A549 (cell line): ENCODE data around the gene MAP3K5. TPM values are rescaled to one million over a fixed set of nuclear protein-coding genes. Genes with fewer than 3 reads are reported as not detected.

Experiments
- ATAC-seq, 2 experiments: fragments of 200-7000 bp in 1 of 2; fragments of >200 bp in 1 of 2; cut with Nextera tagmentation in 1 of 2; cut with Tn5 transposase in 1 of 2; 3 replicates each; pipeline versions ENCODE4 v1.8.0 to v1.9.1; 2018 to 2020; ENCODE audit warnings: mild to moderate bottlenecking in 1 of 2, moderate library complexity in 1 of 2
- CTCF ChIA-PET: fragments of 300-600 bp; sonication (Branson Sonifier 250); formaldehyde crosslinking; extraction: SDS; loops from one replicate; lab custom pipeline; 2021; ENCODE audit warnings: antibody characterized with exemption, inconsistent platforms; lab: Yijun Ruan, JAX
- POLR2A ChIA-PET: fragments of 350-600 bp; formaldehyde crosslinking; extraction: SDS; loops from one replicate; lab custom pipeline; 2021; ENCODE audit warnings: antibody characterized with exemption, inconsistent platforms; lab: Yijun Ruan, JAX
- DNase-seq, 2 experiments: peaks; one replicate each; pipeline versions ENCODE4 v3.0.0 to v3.0.0-alpha.2; 2011 to 2016; ENCODE audit warnings: low read depth in 1 of 2, low spot score in 1 of 2
- FAIRE-seq: peaks from 2 replicates; lab custom pipeline; 2011; peaks lifted over from hg19 to GRCh38; lab: Jason Lieb, UNC
- H3K27ac ChIP-seq, 2 experiments: fragments of >200 bp; sonication (Bioruptor Twin); formaldehyde crosslinking; 3 replicates each; pipeline ENCODE4 v1.5.1; 2016 to 2017
- H3K4me1 ChIP-seq: fragments of >200 bp; sonication (Bioruptor Twin); formaldehyde crosslinking; 3 replicates; pipeline ENCODE4 v1.6.1; 2016
- H3K4me2 ChIP-seq: fragments of >200 bp; sonication (Bioruptor Twin); formaldehyde crosslinking; 3 replicates; pipeline ENCODE4 v1.6.1; 2016
- H3K4me3 ChIP-seq: fragments of >200 bp; sonication (Bioruptor Twin); formaldehyde crosslinking; 3 replicates; pipeline ENCODE4 v1.5.1; 2016
- H3K9me3 ChIP-seq: fragments of >200 bp; sonication (Bioruptor Twin); formaldehyde crosslinking; 3 replicates; pipeline ENCODE4 v1.6.1; 2016
- CBX2 ChIP-seq: fragments of 200-600 bp; sonication (generic); IDR thresholded peaks from 2 replicates; pipeline ENCODE4 v1.6.1; 2016; ENCODE audit warnings: low read depth, mild to moderate bottlenecking, borderline replicate concordance
- CBX8 ChIP-seq: fragments of 200-600 bp; sonication (generic); IDR thresholded peaks from 2 replicates; pipeline ENCODE4 v1.6.1; 2016
- CEBPB ChIP-seq, 2 experiments: fragments of >200 bp in 1 of 2; sonication (Bioruptor Twin) in 1 of 2; formaldehyde crosslinking in 1 of 2; IDR thresholded peaks; 2 replicates each; pipeline ENCODE4 v1.6.1; 2012 to 2016
- CHD2 ChIP-seq: fragments of 150-350 bp; IDR thresholded peaks from 2 replicates; pipeline ENCODE4 v1.6.1; 2014; ENCODE audit warnings: low read length; ENCODE audit not compliant: partially characterized antibody
- EHF ChIP-seq: fragments of 250-450 bp; sonication (Bioruptor Pico); IDR thresholded peaks from 2 replicates; pipeline ENCODE4 v1.5.0; 2020; ENCODE audit warnings: mild to moderate bottlenecking
- GATA3 ChIP-seq: IDR thresholded peaks from 2 replicates; pipeline ENCODE4 v1.6.1; 2012; ENCODE audit warnings: borderline replicate concordance
- HDAC2 ChIP-seq: fragments of 200-600 bp; sonication (generic); IDR thresholded peaks from 2 replicates; pipeline ENCODE4 v1.6.1; 2016
- HEYL ChIP-seq: fragments of 250-450 bp; sonication (Bioruptor Pico); IDR thresholded peaks from 2 replicates; pipeline ENCODE4 v1.8.0; 2021; ENCODE audit warnings: mild to moderate bottlenecking, moderate library complexity
- HOXB13 ChIP-seq: fragments of 250-450 bp; sonication (Bioruptor Pico); IDR thresholded peaks from 2 replicates; pipeline ENCODE4 v1.5.0; 2020; ENCODE audit warnings: low read depth, mild to moderate bottlenecking, moderate library complexity
- HOXB5 ChIP-seq: fragments of 250-450 bp; sonication (Bioruptor Pico); IDR thresholded peaks from 2 replicates; pipeline ENCODE4 v1.5.0; 2020; ENCODE audit warnings: mild to moderate bottlenecking, moderate library complexity
- JUN ChIP-seq, 2 experiments: fragments of >200 bp; sonication (Bioruptor Twin); formaldehyde crosslinking; IDR thresholded peaks; 2 replicates in 1 of 2; 3 replicates in 1 of 2; pipeline ENCODE4 v1.6.1; 2016 to 2017
- JUNB ChIP-seq: fragments of >200 bp; sonication (Bioruptor Twin); formaldehyde crosslinking; IDR thresholded peaks from 2 replicates; pipeline ENCODE4 v1.6.1; 2016
- KDM5A ChIP-seq: fragments of 200-600 bp; sonication (generic); IDR thresholded peaks from 2 replicates; pipeline ENCODE4 v1.6.1; 2016; ENCODE audit warnings: antibody characterized with exemption, mild to moderate bottlenecking
- MAFK ChIP-seq: fragments of 450-650 bp; IDR thresholded peaks from 2 replicates; pipeline ENCODE4 v1.6.1; 2014; ENCODE audit not compliant: partially characterized antibody
- NFE2L2 ChIP-seq: fragments of 150-350 bp; conservative IDR thresholded peaks from 2 replicates; pipeline ENCODE4 v1.6.1; 2014; ENCODE audit warnings: low read length
- NPAS2 ChIP-seq: fragments of 250-450 bp; sonication (Bioruptor Pico); IDR thresholded peaks from 2 replicates; pipeline ENCODE4 v1.8.0; 2022; ENCODE audit warnings: mild to moderate bottlenecking, moderate library complexity, borderline replicate concordance
- PHF8 ChIP-seq: fragments of 200-600 bp; sonication (generic); IDR thresholded peaks from 2 replicates; pipeline ENCODE4 v1.6.1; 2016; ENCODE audit warnings: low read depth, mild to moderate bottlenecking, antibody characterized with exemption, moderate library complexity, borderline replicate concordance
- RAD21 ChIP-seq, 2 experiments: fragments of >200 bp in 1 of 2; sonication (Bioruptor Twin) in 1 of 2; formaldehyde crosslinking in 1 of 2; IDR thresholded peaks in 1 of 2; conservative IDR thresholded peaks in 1 of 2; 2 replicates in 1 of 2; 3 replicates in 1 of 2; pipeline ENCODE4 v1.6.1; 2012 to 2018; ENCODE audit warnings: inconsistent platforms in 1 of 2
- RCOR1 ChIP-seq: fragments of 150-350 bp; IDR thresholded peaks from 2 replicates; pipeline ENCODE4 v1.6.1; 2014; ENCODE audit warnings: antibody characterized with exemption, low read length, low read depth
- RFX5 ChIP-seq: fragments of 450-650 bp; IDR thresholded peaks from 2 replicates; pipeline ENCODE4 v1.7.1; 2014; ENCODE audit warnings: antibody characterized with exemption, mild to moderate bottlenecking, moderate library complexity
- TFCP2L1 ChIP-seq: fragments of 250-450 bp; sonication (Bioruptor Pico); IDR thresholded peaks from 2 replicates; pipeline ENCODE4 v1.5.0; 2021; ENCODE audit warnings: mild to moderate bottlenecking
- TP53 ChIP-seq: fragments of 250-450 bp; sonication (Bioruptor Pico); IDR thresholded peaks from 2 replicates; pipeline ENCODE4 v1.5.0; 2021; ENCODE audit warnings: mild to moderate bottlenecking, moderate library complexity
- ZNF302 ChIP-seq: fragments of 250-450 bp; sonication (Bioruptor Pico); IDR thresholded peaks from 2 replicates; pipeline ENCODE4 v1.9.0; 2021; ENCODE audit warnings: inconsistent platforms, mild to moderate bottlenecking, moderate library complexity
- ZSCAN20 ChIP-seq: fragments of 250-450 bp; sonication (Bioruptor Pico); IDR thresholded peaks from 2 replicates; pipeline ENCODE4 v1.8.0; 2022; ENCODE audit warnings: mild to moderate bottlenecking, moderate library complexity
- WGBS: methylation state at CpG from one replicate; pipeline ENCODE4 v1.1.6; 2017; ENCODE audit errors: missing lambda C conversion rate; 5-methylcytosine and 5-hydroxymethylcytosine counted together
- polyA plus RNA-seq, 4 experiments: library from polyadenylated mRNA; depleted of rRNA in 3 of 4; stranded (reverse); fragments of >200 nt; fragmentation: RNase III in 1 of 4; extraction: RNeasy Plus Mini Kit Qiagen cat#74134 plus additional on column Dnase treatment in 1 of 4; gene quantifications; 2 replicates in 3 of 4; 3 replicates in 1 of 4; pipeline ENCODE4 v1.2.3, GENCODE V29; 2011 to 2017
- TF ChIP-seq, protein P1 (sequence below): IDR thresholded peaks from 2 replicates; pipeline ENCODE4 v1.6.1; 2012
- TF ChIP-seq, protein P2 (sequence below): fragments of 450-650 bp; IDR thresholded peaks from 2 replicates; pipeline ENCODE4 v1.6.1; 2014; ENCODE audit warnings: antibody characterized with exemption
- TF ChIP-seq, protein P3 (sequence below): fragments of 250-450 bp; sonication (Bioruptor Pico); IDR thresholded peaks from 2 replicates; pipeline ENCODE4 v1.5.0; 2020; ENCODE audit warnings: low read depth, mild to moderate bottlenecking, moderate library complexity
- TF ChIP-seq, protein P4 (sequence below): IDR thresholded peaks from 2 replicates; pipeline ENCODE4 v1.6.1; 2012; ENCODE audit warnings: low read depth, borderline replicate concordance

Gene MAP3K5
- polyA plus RNA-seq, 2 of the 4 experiments (the other 2 are of a cell fraction) = 2.1 to 4.1 TPM

- POLR2A ChIA-PET = no interaction called here
- FAIRE-seq = no peak
- Histone ChIP-seq H3K4me2 (no peak overlapping the region), H3K4me1 (no peaks in the 10 kb centered on the region), H3K9me3 (no peaks in the 10 kb centered on the region), H3K27ac (no peak overlapping the region), H3K4me3 (no peak overlapping the region)
- no peak for TF ChIP-seq RFX5
- TF ChIP-seq HDAC2 = no peak
- TF ChIP-seq, protein P1, sequence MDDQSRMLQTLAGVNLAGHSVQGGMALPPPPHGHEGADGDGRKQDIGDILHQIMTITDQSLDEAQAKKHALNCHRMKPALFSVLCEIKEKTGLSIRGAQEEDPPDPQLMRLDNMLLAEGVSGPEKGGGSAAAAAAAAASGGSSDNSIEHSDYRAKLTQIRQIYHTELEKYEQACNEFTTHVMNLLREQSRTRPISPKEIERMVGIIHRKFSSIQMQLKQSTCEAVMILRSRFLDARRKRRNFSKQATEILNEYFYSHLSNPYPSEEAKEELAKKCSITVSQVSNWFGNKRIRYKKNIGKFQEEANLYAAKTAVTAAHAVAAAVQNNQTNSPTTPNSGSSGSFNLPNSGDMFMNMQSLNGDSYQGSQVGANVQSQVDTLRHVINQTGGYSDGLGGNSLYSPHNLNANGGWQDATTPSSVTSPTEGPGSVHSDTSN = no peak
- no peak for TF ChIP-seq NPAS2 (CRISPR knock-in tag)
- TF ChIP-seq, protein P2, sequence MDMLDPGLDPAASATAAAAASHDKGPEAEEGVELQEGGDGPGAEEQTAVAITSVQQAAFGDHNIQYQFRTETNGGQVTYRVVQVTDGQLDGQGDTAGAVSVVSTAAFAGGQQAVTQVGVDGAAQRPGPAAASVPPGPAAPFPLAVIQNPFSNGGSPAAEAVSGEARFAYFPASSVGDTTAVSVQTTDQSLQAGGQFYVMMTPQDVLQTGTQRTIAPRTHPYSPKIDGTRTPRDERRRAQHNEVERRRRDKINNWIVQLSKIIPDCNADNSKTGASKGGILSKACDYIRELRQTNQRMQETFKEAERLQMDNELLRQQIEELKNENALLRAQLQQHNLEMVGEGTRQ = no peak
- no peak for TF ChIP-seq MAFK
- TF ChIP-seq HOXB13 (CRISPR knock-in tag) = no peak
- TF ChIP-seq PHF8 = no peak
- no peak for TF ChIP-seq CEBPB (IDR thresholded peaks at IDR 0.05)
- no peak for TF ChIP-seq GATA3
- no peak for TF ChIP-seq EHF (CRISPR knock-in tag)
- TF ChIP-seq KDM5A = no peak
- CTCF ChIA-PET = interaction anchor here (0.7 to 1.1 kb wide), 3 partner anchors 37 to 65 kb away, joined by 3 to 6 read pairs (median 5); partner anchors contain the start of gene MAP3K5
- no peak for ATAC-seq
- 87% methylated on average over 7 of the region's 7 CpGs for WGBS
- no peak for DNase-seq
These were observed 37.5 kb downstream of the MAP3K5 start for GRCh38 chr6:136754820-136755219.

- Histone ChIP-seq H3K27ac (no peak overlapping the region), H3K4me1 (no peaks in the 10 kb centered on the region), H3K9me3 (no peaks in the 10 kb centered on the region), H3K4me3 (no peak overlapping the region), H3K4me2 (no peak overlapping the region)
- POLR2A ChIA-PET = no interaction called here
- FAIRE-seq = no peak
- CTCF ChIA-PET = interaction anchor here (2.4 kb wide), 1 partner anchor 39 kb away, joined by 9 read pairs; the partner anchor contains the start of gene MAP3K5
- 93% methylated on average over 7 of the region's 7 CpGs for WGBS
- DNase-seq = no peak
- no peak for ATAC-seq
- no peak for TF ChIP-seq HOXB13 (CRISPR knock-in tag)
- TF ChIP-seq RAD21 (conservative IDR thresholded peaks at IDR 0.05 in 1 of 2, IDR thresholded peaks at IDR 0.05 in 1 of 2) = no peak
- no peak for TF ChIP-seq ZSCAN20
- no peak for TF ChIP-seq HEYL (CRISPR knock-in tag)
- no peak for TF ChIP-seq ZNF302 (CRISPR knock-in tag)
- no peak for TF ChIP-seq CEBPB (IDR thresholded peaks at IDR 0.05)
- TF ChIP-seq, protein P3, sequence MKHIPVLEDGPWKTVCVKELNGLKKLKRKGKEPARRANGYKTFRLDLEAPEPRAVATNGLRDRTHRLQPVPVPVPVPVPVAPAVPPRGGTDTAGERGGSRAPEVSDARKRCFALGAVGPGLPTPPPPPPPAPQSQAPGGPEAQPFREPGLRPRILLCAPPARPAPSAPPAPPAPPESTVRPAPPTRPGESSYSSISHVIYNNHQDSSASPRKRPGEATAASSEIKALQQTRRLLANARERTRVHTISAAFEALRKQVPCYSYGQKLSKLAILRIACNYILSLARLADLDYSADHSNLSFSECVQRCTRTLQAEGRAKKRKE = no peak
- TF ChIP-seq EHF (CRISPR knock-in tag) = no peak
- TF ChIP-seq, protein P1 = no peak
- TF ChIP-seq CBX8 = no peak
- no peak for TF ChIP-seq JUNB
- no peak for TF ChIP-seq HOXB5 (CRISPR knock-in tag)
- TF ChIP-seq NFE2L2 = no peak
- no peak for TF ChIP-seq TP53
- no peak for TF ChIP-seq CBX2
- no peak for TF ChIP-seq TFCP2L1 (CRISPR knock-in tag)
- TF ChIP-seq JUN (IDR thresholded peaks at IDR 0.05) = no peak
- no peak for TF ChIP-seq RCOR1
- TF ChIP-seq CHD2 = no peak
- TF ChIP-seq, protein P4, sequence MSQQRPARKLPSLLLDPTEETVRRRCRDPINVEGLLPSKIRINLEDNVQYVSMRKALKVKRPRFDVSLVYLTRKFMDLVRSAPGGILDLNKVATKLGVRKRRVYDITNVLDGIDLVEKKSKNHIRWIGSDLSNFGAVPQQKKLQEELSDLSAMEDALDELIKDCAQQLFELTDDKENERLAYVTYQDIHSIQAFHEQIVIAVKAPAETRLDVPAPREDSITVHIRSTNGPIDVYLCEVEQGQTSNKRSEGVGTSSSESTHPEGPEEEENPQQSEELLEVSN = no peak
These were observed 38.7 kb downstream of the MAP3K5 start for GRCh38 chr6:136753624-136754023.
